HG03342 (cell line): ENCODE data around the gene C18orf63.
"Not testable (repeated sequence)": the region's sequence is repeated elsewhere in the genome, so short reads cannot be mapped to it uniquely, and the experiment has no call there.

Source experiments
- ATAC-seq: cut with Tn5 transposase; IDR thresholded peaks from one replicate; pipeline ENCODE4 v1.9.1; 2021; ENCODE audit warnings: mild to moderate bottlenecking, moderate library complexity; ENCODE audit not compliant: unreplicated experiment

Gene C18orf63

GRCh38 chr18:74326791-74327190 lies 11.2 kb downstream of the C18orf63 start:
- ATAC-seq, result not testable (repeated sequence)

GRCh38 chr18:74328206-74328605 lies 12.6 kb downstream of the C18orf63 start:
- ATAC-seq, result no peak

- ATAC-seq, result no peak
These were observed 14.1 kb downstream of the C18orf63 start for GRCh38 chr18:74329688-74330205.

GRCh38 chr18:74331404-74331803 lies 15.8 kb downstream of the C18orf63 start:
- ATAC-seq, result no peak

GRCh38 chr18:74333091-74333490 lies 17.5 kb downstream of the C18orf63 start:
- no peak for ATAC-seq

GRCh38 chr18:74334242-74334893 lies 18.7 kb downstream of the C18orf63 start:
- peak; percentile 77 for ATAC-seq

GRCh38 chr18:74336656-74337055 lies 21.0 kb downstream of the C18orf63 start:
- no peak for ATAC-seq

GRCh38 chr18:74337155-74337911 lies 21.7 kb downstream of the C18orf63 start:
- ATAC-seq, result no peak

- ATAC-seq, result no peak
These were observed 22.3 kb downstream of the C18orf63 start for GRCh38 chr18:74337912-74338309.

- ATAC-seq, result no peak
These were observed 26.9 kb downstream of the C18orf63 start for GRCh38 chr18:74342416-74343043.

- no peak for ATAC-seq
These were observed 30.6 kb downstream of the C18orf63 start for GRCh38 chr18:74346206-74346605.

- ATAC-seq, result no peak
These were observed 32.9 kb downstream of the C18orf63 start for GRCh38 chr18:74348581-74348980.

GRCh38 chr18:74351354-74351753 lies 35.7 kb downstream of the C18orf63 start:
- peak; percentile 86 for ATAC-seq

GRCh38 chr18:74353169-74353775 lies 37.6 kb downstream of the C18orf63 start:
- peak; percentile 62 for ATAC-seq

- ATAC-seq, result no peak
These were observed 41.3 kb downstream of the C18orf63 start for GRCh38 chr18:74356959-74357358.

GRCh38 chr18:74360852-74361655 lies 45.4 kb downstream of the C18orf63 start:
- no peak for ATAC-seq

GRCh38 chr18:74367905-74368304 lies 52.3 kb downstream of the C18orf63 start:
- ATAC-seq, result no peak

- no peak for ATAC-seq
These were observed 53.5 kb downstream of the C18orf63 start for GRCh38 chr18:74368901-74369705.

- no peak for ATAC-seq
These were observed 54.5 kb downstream of the C18orf63 start for GRCh38 chr18:74370115-74370514.

- ATAC-seq, result no peak
These were observed 57.8 kb downstream of the C18orf63 start for GRCh38 chr18:74373428-74373827.
